CD4-positive, alpha-beta T cell (primary cell): Measurements from ENCODE around the gene LCNL1. TPM values are rescaled to one million over a fixed set of nuclear protein-coding genes. Genes with fewer than 3 reads are reported as not detected.

Experiments used
- ATAC-seq: fragments of 200-7000 bp; cut with Tn5 transposase; one replicate; pipeline ENCODE4 v1.10.0; 2022; ENCODE audit warnings: mild to moderate bottlenecking; ENCODE audit not compliant: poor library complexity
- CTCF ChIA-PET: fragments of 350-600 bp; sonication (Branson Sonifier 250); formaldehyde crosslinking; loops from one replicate; lab custom pipeline; 2021; ENCODE audit warnings: antibody characterized with exemption, inconsistent platforms; lab: Charles Lee
- POLR2A ChIA-PET: fragments of 350-600 bp; sonication (Branson Sonifier 250); formaldehyde crosslinking; loops from one replicate; lab custom pipeline; 2021; ENCODE audit warnings: antibody characterized with exemption, inconsistent platforms; lab: Charles Lee
- DNase-seq, 14 experiments: peaks; one replicate each; pipeline ENCODE4 v3.0.0-alpha.2; 2013 to 2020; ENCODE audit warnings: mixed read lengths in 2 of 14
- H3K27ac ChIP-seq, 2 donors: one replicate each; pipeline versions ENCODE4 v1.5.1 to v1.7.0; 2013; ENCODE audit warnings: low read length in 2 of 2, low read depth in 1 of 2, mild to moderate bottlenecking in 1 of 2
- H3K27me3 ChIP-seq, 2 experiments: 1 replicate in 1 of 2; 2 replicates in 1 of 2; pipeline versions ENCODE4 v1.6.1 to v1.7.0; 2013; ENCODE audit warnings: low read length in 2 of 2, control low read depth in 1 of 2, mild to moderate bottlenecking in 1 of 2, moderate library complexity in 1 of 2; ENCODE audit not compliant: insufficient read depth in 2 of 2, control insufficient read depth in 1 of 2
- H3K36me3 ChIP-seq: one replicate; pipeline ENCODE4 v1.6.1; 2013; ENCODE audit warnings: low read length, control low read depth; ENCODE audit not compliant: insufficient read depth
- H3K4me1 ChIP-seq: one replicate; pipeline ENCODE4 v1.6.1; 2013; ENCODE audit warnings: low read length, control low read depth; ENCODE audit not compliant: insufficient read depth
- H3K4me3 ChIP-seq: one replicate; pipeline ENCODE4 v1.5.1; 2013; ENCODE audit warnings: mild to moderate bottlenecking, low read length, moderate library complexity
- H3K9me3 ChIP-seq, 2 experiments: 1 replicate in 1 of 2; 2 replicates in 1 of 2; pipeline versions ENCODE4 v1.6.1 to v1.7.0; 2013; ENCODE audit warnings: low read length in 2 of 2, mild to moderate bottlenecking in 2 of 2, control low read depth in 1 of 2, moderate library complexity in 1 of 2; ENCODE audit not compliant: control insufficient read depth in 1 of 2, insufficient read depth in 1 of 2
- H3K27ac Mint-ChIP-seq: one replicate; pipeline ENCODE4 v1.8.0; 2020; ENCODE audit warnings: mixed read lengths
- H3K27me3 Mint-ChIP-seq: one replicate; pipeline ENCODE4 v1.8.0; 2021; ENCODE audit warnings: mixed read lengths
- H3K36me3 Mint-ChIP-seq: one replicate; pipeline ENCODE4 v1.8.0; 2021; ENCODE audit warnings: low read depth, mixed read lengths
- H3K4me1 Mint-ChIP-seq: one replicate; pipeline ENCODE4 v1.8.0; 2021; ENCODE audit warnings: low read depth, mixed read lengths
- H3K4me3 Mint-ChIP-seq: one replicate; pipeline ENCODE4 v1.8.0; 2020; ENCODE audit warnings: mild to moderate bottlenecking, mixed read lengths
- H3K9me3 Mint-ChIP-seq: one replicate; pipeline ENCODE4 v1.8.0; 2020; ENCODE audit warnings: mixed read lengths
- CTCF ChIP-seq: fragments of 200-600 bp; IDR thresholded peaks from one replicate; pipeline ENCODE4 v1.8.0; 2022; ENCODE audit warnings: antibody characterized with exemption, mild to moderate bottlenecking
- intact Hi-C, 2 experiments: fragments of 100-400 bp; cut with DNase I in 1 of 2; cut with micrococcal nuclease in 1 of 2; formaldehyde crosslinking; loops; one replicate each; pipeline versions ENCODE4 v1.15.1 to v1.9.0; 2023 to 2025; cut with DNase I, micrococcal nuclease
- total RNA-seq, 174 experiments: library from RNA in 2 of 174; stranded (reverse) in 2 of 174; gene quantifications; one replicate each; pipeline ENCODE4 v1.2.3 and lab custom pipeline; 2021 to 2026

The LCNL1 gene
- total RNA-seq, 2 experiments from 2014 or later = 0.93 to 1.0 TPM

GRCh38 chr9:137015976-137016375 is 33.2 kb downstream of the LCNL1 start:
- Histone ChIP-seq H3K4me3 (no peak overlapping the region), H3K4me1 (no peaks in the 10 kb centered on the region), H3K9me3 (no peaks in the 10 kb centered on the region), H3K36me3 (peaks cover 56% of the 10 kb centered on the region), H3K27ac (no peak overlapping the region), H3K27me3 (no peaks in the 10 kb centered on the region)
- POLR2A ChIA-PET = no interaction called here
- CTCF ChIA-PET = no interaction called here
- no peak for DNase-seq
- intact Hi-C loops = no loop called here
- H3K9me3 Mint-ChIP-seq = no peaks in the 10 kb centered on the region
- no peak overlapping the region for H3K4me3 Mint-ChIP-seq
- H3K27ac Mint-ChIP-seq = no peak overlapping the region
- H3K27me3 Mint-ChIP-seq = no peaks in the 10 kb centered on the region
- no peak for ATAC-seq
- peaks cover 11% of the 10 kb centered on the region for H3K36me3 Mint-ChIP-seq
- H3K4me1 Mint-ChIP-seq = no peaks in the 10 kb centered on the region
- no peak for TF ChIP-seq CTCF

- intact Hi-C loops = no loop called here
- Mint-ChIP-seq H3K27me3 (no peaks in the 10 kb centered on the region), H3K36me3 (peaks cover 7% of the 10 kb centered on the region), H3K4me1 (no peaks in the 10 kb centered on the region), H3K9me3 (no peaks in the 10 kb centered on the region), H3K27ac (no peak overlapping the region), H3K4me3 (no peak overlapping the region)
- ChIA-PET CTCF (no interaction called here), POLR2A (no interaction called here)
- TF ChIP-seq CTCF = no peak
- Histone ChIP-seq H3K36me3 (peaks cover 52% of the 10 kb centered on the region), H3K4me3 (no peak overlapping the region), H3K27ac (no peak overlapping the region), H3K27me3 (no peaks in the 10 kb centered on the region), H3K9me3 (no peaks in the 10 kb centered on the region), H3K4me1 (peaks cover under 1% of the 10 kb centered on the region)
- no peak for ATAC-seq
- DNase-seq = no peak
Measured at GRCh38 chr9:137016436-137016835, 33.6 kb downstream of the LCNL1 start.

GRCh38 chr9:137017071-137017470 is 34.3 kb downstream of the LCNL1 start:
- Mint-ChIP-seq H3K27ac (no peak overlapping the region), H3K36me3 (peaks cover 5% of the 10 kb centered on the region), H3K27me3 (no peaks in the 10 kb centered on the region), H3K9me3 (no peaks in the 10 kb centered on the region), H3K4me1 (peaks cover 2% of the 10 kb centered on the region), H3K4me3 (no peak overlapping the region)
- ChIA-PET CTCF (no interaction called here), POLR2A (no interaction called here)
- no peak overlapping the region for H3K4me3 ChIP-seq
- TF ChIP-seq CTCF = no peak
- no peak overlapping the region for H3K27ac ChIP-seq
- H3K9me3 ChIP-seq = no peaks in the 10 kb centered on the region
- intact Hi-C loops = no loop called here
- ATAC-seq (no peak), DNase-seq (no peak)
- no peaks in the 10 kb centered on the region for H3K27me3 ChIP-seq
- H3K4me1 ChIP-seq = peaks cover 6% of the 10 kb centered on the region
- H3K36me3 ChIP-seq = peaks cover 49% of the 10 kb centered on the region
